HG03520 (cell line): ENCODE measurements around the gene PSORS1C1.

Experiments
- ATAC-seq: cut with Tn5 transposase; IDR thresholded peaks from one replicate; pipeline ENCODE4 v1.9.1; 2021; ENCODE audit warnings: mild to moderate bottlenecking, moderate library complexity; ENCODE audit not compliant: unreplicated experiment

PSORS1C1 gene

GRCh38 chr6:31125586-31126363, 11.2 kb downstream of the PSORS1C1 start:
- ATAC-seq: no peak

GRCh38 chr6:31126396-31127175, 12.0 kb downstream of the PSORS1C1 start:
- no peak for ATAC-seq

- no peak for ATAC-seq
Measured at GRCh38 chr6:31128093-31128676, 13.6 kb downstream of the PSORS1C1 start.

- ATAC-seq: no peak
Measured at GRCh38 chr6:31129130-31129529, 14.5 kb downstream of the PSORS1C1 start.

GRCh38 chr6:31130751-31131150, 16.2 kb downstream of the PSORS1C1 start:
- no peak for ATAC-seq

- no peak for ATAC-seq
Measured at GRCh38 chr6:31131595-31131994, 17.0 kb downstream of the PSORS1C1 start.

- ATAC-seq: no peak
Measured at GRCh38 chr6:31132806-31133205, 18.2 kb downstream of the PSORS1C1 start.

- ATAC-seq: no peak
Measured at GRCh38 chr6:31135710-31136109, 21.1 kb downstream of the PSORS1C1 start.

GRCh38 chr6:31138982-31139381, 24.4 kb downstream of the PSORS1C1 start, which contains the start of gene PSORS1C2:
Gene PSORS1C2, minus strand, starts transcription at chr6:31139066. Its CDS starts 40 bp downstream, at chr6:31139026.
- ATAC-seq: no peak

GRCh38 chr6:31139599-31139998, 25.0 kb downstream of the PSORS1C1 start:
- no peak for ATAC-seq

- ATAC-seq: no peak
Measured at GRCh38 chr6:31140643-31141042, 26.0 kb downstream of the PSORS1C1 start.

GRCh38 chr6:31142361-31142761, 27.8 kb downstream of the PSORS1C1 start:
- ATAC-seq: no peak

- ATAC-seq: no peak
Measured at GRCh38 chr6:31143148-31143547, 28.5 kb downstream of the PSORS1C1 start.

- no peak for ATAC-seq
Measured at GRCh38 chr6:31144296-31144969, 29.8 kb downstream of the PSORS1C1 start.

- no peak for ATAC-seq
Measured at GRCh38 chr6:31144970-31145340, 30.4 kb downstream of the PSORS1C1 start.

GRCh38 chr6:31145386-31145785, 30.8 kb downstream of the PSORS1C1 start:
- no peak for ATAC-seq

GRCh38 chr6:31149827-31150447, 35.3 kb downstream of the PSORS1C1 start:
- ATAC-seq: no peak

- ATAC-seq: no peak
Measured at GRCh38 chr6:31152781-31153180, 38.2 kb downstream of the PSORS1C1 start.

GRCh38 chr6:31154436-31154835, 39.8 kb downstream of the PSORS1C1 start:
- ATAC-seq: no peak

GRCh38 chr6:31156641-31157040, 42.0 kb downstream of the PSORS1C1 start:
- no peak for ATAC-seq
